ENCODE data around the gene CSNK2B.

DNA sequence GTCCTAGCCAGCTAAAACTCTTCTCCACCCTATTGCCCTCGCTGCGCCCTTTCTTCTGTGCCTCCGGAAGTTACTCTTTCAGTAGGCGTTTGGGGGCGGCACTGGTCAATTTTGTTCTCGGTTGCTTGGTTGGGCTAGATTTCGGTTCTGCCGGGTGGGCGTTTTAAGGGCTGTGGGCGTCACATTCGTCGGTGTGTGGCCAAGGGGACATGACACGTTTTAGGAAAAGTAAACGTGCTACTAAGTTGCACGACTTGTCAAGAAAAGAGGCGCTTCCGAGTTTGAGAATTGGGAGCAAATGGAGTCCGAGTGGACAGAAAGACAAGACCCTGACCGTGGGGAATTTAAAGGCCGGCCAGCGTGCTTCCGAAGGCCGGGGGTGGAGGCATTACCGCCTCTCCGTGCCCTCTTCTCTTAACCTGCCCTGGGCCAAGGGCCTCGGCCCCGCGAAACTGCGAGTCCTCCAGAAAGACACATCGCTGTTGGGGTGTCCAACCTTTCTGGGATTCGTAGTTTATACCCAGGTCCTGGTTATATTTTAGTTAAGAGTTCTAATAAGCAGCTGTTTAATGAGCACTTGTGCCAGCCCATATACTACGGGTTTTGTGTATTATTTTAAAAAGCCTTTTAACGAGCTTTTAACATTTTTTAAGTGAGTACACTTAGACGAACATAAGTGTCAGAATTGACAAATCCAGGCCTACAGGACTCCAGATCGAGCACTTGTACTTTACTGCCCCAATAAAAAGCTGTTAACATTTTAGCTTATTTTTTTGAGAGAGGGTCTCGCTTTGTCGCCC, 12.8 kb upstream of the CSNK2B start:
- TF ChIP-seq CTCF (conservative IDR thresholded peaks at IDR 0.05 in 1 of 2, IDR thresholded peaks at IDR 0.05 in 1 of 2; ENCODE audit: extremely low read depth in 1 of 2, insufficient read depth in 1 of 2, low read depth in 1 of 2, low read length in 2 of 2) (peak in 1 of 2 donors; percentile 1), EZH2 (IDR thresholded peaks at IDR 0.05; ENCODE audit: borderline replicate concordance, low read length) (no peak)
